ENCODE measurements around the gene CEP131.

CEP131 gene

DNA sequence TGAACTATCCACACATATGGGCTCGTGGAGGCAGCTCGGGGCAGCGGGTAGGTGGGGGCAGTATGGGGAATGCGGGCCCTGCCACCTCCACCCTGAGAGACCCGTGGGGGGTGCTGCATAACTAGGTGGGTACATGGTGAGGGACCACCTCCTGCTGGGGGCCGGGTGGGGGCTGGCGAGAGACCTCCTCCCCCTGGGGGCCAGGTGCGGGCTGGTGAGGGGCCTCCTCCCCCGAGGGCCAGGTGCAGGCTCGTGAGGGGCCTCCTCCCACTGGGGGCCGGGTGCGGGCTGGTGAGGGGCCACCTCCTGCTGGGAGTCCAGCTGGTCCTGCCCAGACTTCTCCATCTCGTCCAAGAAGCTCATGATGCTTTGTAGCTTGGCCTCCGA lies 25.4 kb downstream of the CEP131 start:
- no peak for DNase-seq

- no peak for DNase-seq
Measured at GRCh38 chr17:81196505-81197408, 26.0 kb downstream of the CEP131 start.

DNA sequence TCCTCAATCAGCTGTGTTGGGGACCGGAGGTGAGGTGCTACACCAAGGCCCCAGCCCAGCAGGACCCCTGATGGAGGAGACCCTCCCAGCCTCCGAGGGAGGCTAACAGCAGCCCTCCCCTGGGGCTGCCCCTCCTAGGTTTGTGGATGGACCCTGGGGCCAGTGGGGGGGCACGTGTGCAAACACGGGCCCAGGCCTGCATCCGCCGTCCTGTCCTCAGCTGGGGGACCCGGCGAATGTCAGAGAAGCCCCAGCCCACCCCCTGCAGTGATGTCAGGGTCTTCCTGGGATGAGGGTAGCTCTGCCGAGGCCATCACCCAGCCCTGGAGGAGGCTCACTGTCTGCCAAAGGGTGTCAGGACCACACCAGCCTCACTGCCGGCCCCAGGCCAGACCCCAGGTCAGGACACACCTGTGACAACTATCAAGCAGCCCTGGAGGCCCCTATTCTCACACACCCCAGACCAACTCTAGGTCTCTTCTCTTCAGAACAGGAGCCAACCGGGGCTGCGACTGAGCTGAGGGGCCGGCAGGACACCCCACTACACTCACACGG lies 26.7 kb downstream of the CEP131 start:
- DNase-seq = no peak

- no peak for DNase-seq
Measured at GRCh38 chr17:81194941-81195901, 27.5 kb downstream of the CEP131 start.

DNA sequence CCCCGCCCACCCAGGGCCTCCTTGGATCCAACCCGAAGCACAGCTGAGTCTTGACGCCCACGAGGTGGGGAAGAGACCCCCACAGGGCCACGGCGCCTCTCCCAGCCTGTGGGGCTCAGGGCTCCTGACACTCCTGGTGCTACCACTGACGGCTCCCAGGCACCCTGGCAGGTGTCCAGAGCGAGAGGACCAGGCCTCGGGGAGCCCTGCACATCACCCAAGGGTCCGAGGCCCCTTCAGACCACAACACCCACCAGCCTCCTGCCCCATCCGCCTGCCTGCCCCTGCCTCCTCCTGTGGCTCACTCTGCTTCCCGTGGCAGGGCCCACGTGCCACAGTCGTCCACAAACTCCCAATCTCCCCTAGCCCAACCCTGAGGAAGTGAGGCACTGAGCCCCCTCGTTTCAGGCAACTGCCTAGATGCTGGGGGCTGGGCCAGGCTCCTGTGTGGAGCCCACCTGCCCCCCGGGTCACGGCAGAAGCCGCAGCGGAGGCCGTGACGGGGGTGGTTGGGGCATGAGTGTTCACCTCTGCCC lies 28.5 kb downstream of the CEP131 start:
- DNase-seq = no peak

DNA sequence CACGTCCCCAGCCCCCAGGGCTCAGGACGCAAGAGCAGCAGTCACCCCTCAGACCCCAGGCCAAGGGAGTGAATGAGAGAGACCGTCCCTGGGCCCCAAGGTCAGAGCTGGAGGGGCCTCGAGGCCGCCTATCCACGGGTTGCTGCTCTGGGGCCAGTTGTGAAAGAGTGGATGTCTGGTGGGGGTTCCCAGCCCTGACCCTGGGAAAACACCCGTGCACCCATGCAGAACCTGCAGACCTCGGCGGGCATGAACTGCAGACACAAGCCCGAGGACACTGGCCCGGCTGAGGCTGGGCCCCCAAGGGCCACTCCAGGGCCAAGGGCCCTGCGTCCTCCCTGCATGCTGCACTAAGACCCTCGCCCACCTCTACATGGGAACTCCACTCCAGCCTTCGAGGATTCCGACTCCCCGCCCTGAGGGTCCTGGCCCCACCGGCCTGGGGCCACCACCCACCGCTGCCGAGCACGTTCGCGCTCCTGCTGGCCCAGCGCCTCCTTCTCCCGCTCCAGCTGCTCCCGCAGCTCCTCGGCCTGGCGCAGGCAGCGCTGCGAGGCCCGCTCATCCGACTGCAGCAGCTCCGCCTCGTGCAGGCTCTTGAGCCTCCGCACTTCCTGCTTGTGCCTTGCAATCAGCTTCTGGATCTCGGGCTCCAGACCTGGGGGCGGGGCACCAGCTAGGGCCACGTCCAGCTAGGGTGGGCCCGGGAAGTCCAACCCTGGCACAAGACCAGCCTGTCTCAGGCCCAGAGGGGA lies 29.1 kb downstream of the CEP131 start:
- DNase-seq = no peak

- DNase-seq = no peak
Measured at GRCh38 chr17:81193051-81193410, 29.7 kb downstream of the CEP131 start.

- DNase-seq = no peak
Measured at GRCh38 chr17:81192386-81193050, 30.2 kb downstream of the CEP131 start.

DNA sequence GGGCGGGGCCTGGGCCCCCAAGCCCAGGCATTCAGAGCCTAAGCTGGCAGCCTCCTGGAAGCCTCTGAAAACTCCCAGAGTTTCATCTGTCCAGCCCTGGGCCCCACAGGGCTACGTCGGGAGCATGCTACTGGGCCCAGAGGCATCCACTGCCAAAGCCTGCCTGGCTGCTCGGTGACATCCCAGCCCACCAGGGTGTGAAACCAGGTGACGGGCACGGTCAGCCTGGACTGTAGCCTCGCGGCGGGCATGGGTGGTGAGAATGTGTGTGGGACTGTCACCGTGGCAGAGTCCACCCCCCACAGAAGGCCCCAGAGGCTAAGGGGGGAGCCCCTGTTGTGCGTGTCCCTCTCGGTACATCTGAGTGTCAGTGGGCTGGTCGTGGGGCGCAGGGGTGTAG lies 31.1 kb downstream of the CEP131 start:
- DNase-seq = no peak

- no peak for DNase-seq
Measured at GRCh38 chr17:81191116-81191515, 31.6 kb downstream of the CEP131 start.

DNA sequence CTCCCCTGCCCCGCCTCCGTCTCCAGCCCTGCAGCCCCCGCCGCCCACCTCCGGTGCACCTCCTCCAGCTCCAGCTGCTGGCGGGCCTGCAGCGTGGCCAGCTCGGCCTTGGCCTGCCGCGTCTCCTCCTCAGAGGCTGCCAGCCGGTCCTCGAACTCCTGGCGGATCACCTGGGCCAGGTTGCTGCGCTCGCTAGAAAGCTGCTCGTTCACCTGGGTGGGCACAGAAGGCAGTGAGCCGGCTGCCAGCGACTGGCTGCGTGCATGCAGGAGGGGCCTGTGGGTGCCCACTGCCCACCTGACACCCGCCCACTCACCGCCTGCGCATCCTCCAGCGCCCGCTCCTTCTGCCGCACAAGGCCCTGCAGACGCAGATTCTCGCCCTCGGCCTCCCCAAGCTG lies 32.2 kb downstream of the CEP131 start:
- no peak for DNase-seq

DNA sequence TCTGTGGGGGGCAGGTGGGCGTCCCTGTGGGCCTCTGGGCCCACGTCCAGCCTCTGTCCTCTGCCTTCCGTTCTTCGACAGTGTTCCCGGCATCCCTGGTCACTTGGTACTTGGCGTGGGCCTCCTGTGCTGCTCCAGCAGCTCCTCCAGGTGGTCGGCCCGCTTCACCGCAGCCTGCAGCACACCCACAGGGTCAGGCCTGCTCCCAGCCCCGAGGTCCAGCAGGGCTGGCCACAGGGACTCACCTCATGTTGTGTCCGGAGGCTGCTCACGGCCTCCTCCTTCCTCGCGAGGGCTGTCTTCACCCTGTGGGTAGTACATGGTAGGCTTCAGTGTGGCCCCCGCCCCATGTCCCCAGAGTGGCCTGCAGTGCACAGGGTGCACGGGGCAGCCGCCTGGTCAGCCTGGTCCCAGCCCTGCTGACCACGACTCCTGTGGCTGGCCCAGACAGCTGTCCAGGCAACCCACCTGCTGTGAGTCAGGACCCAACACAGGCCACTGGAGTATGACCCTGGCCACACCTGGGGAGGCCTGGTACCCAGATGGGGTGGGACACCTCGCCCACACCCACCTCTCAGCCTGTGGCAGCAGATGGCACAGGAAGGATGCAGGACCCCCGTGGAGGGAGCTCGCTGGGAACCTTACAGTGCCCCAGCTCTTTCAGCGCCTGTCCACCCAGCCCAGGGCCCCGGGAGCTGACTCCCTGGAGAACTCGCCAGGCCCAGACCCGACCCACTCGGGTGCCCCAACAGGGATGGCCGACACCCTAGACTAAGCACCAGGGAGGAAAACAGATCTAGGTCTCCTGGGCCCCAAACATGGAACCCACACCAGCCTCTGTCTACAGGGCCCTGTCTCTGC lies 32.9 kb downstream of the CEP131 start:
- DNase-seq = no peak

DNA sequence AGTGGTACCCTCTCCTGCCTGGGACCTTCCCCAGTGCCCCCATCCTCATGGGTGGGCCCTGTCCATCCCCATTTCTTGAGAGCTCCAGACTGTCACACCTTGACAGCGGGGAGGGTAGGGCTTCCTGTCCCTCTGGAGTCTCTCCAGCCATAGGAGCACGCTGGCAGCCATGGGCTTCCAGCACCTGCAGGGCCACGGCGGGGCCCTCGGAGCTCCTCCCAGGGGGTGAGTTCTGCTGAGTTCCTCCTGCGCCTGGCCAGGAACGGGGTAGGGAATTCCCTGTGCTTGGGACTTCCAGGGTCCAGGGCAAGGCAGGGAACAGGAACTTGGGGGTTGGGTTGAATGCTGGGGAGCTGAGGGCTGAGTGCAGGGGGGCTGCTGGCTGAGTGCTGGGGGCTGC lies 33.7 kb downstream of the CEP131 start:
- DNase-seq = no peak

DNA sequence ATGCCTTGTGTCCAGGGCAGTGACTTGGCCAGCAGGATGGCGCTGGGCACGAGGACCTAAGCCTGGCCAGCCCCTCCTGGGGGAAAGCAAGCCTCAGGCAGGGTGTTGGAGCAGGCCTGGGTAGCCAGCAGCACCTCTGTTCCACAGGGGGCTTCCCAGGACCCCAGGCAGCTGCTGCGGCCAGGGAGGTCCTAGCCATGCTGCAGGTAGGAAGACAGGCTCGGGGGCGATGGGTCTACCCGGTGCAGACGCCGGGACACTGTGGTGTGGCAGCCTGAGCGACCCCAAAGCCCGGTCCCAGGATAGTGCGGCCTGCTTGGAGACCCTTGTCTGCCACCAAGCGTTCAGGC lies 34.3 kb downstream of the CEP131 start:
- DNase-seq = no peak

GRCh38 chr17:81187586-81188490 lies 34.9 kb downstream of the CEP131 start:
- no peak for DNase-seq

- DNase-seq = no peak
Measured at GRCh38 chr17:81187120-81187519, 35.6 kb downstream of the CEP131 start.

GRCh38 chr17:81186203-81186602 lies 36.6 kb downstream of the CEP131 start:
- DNase-seq = no peak

DNA sequence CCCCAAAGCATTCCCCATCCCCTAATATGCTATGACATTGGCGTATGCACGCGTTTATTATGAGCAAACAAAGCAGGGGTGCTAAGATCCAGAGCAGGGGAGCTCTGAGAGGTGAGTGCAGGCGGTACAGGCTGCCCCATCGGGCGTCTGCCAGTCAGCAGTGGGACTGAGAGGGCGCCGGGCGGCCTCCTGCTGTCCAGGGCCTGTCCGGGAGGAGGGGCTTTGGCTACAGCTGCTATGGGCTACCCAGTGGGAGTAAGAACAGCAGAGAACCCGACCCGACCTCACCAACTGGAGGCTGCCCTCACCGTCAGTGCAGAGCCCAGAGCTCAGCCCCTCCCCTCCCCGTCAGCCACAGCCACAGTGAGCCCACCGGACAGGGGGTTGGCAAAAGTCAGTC lies 38.2 kb downstream of the CEP131 start:
- no peak for DNase-seq

- DNase-seq = no peak
Measured at GRCh38 chr17:81183807-81184206, 39.0 kb downstream of the CEP131 start.

GRCh38 chr17:81183316-81183715 lies 39.4 kb downstream of the CEP131 start:
- DNase-seq = no peak
